Mesendoderm (in vitro differentiated cells): ENCODE data around the gene HMGCS2.
"Not testable (repeated sequence)": the region's sequence is repeated elsewhere in the genome, so short reads cannot be mapped to it uniquely, and the experiment has no call there.

Source experiments
- DNase-seq: peaks from one replicate; pipeline ENCODE4 v3.0.0; 2013
- H2AK5ac ChIP-seq: 2 replicates; pipeline ENCODE4 v1.6.1; 2013; ENCODE audit warnings: low read length, inconsistent platforms
- H2BK120ac ChIP-seq: 2 replicates; pipeline ENCODE4 v1.6.1; 2013; ENCODE audit warnings: low read depth, mild to moderate bottlenecking, low read length, moderate library complexity, mixed read lengths
- H2BK15ac ChIP-seq: replicated peaks from 2 replicates; pipeline ENCODE4 v1.6.1; 2013; ENCODE audit warnings: low read depth, mild to moderate bottlenecking, moderate library complexity
- H2BK5ac ChIP-seq: 2 replicates; pipeline ENCODE4 v1.6.1; 2013; ENCODE audit warnings: low read length, inconsistent platforms
- H3K18ac ChIP-seq: 2 replicates; pipeline ENCODE4 v1.6.1; 2013; ENCODE audit warnings: mild to moderate bottlenecking, low read length, mixed read lengths
- H3K23ac ChIP-seq: one replicate; pipeline ENCODE4 v1.6.1; 2013; ENCODE audit warnings: low read length
- H3K27ac ChIP-seq: 2 replicates; pipeline ENCODE4 v1.5.1; 2013; ENCODE audit warnings: low read depth, mild to moderate bottlenecking, inconsistent platforms, low read length, moderate library complexity
- H3K27me3 ChIP-seq: 2 replicates; pipeline ENCODE4 v1.6.1; 2013; ENCODE audit warnings: low read length, control low read depth, mild to moderate bottlenecking, inconsistent platforms; ENCODE audit not compliant: insufficient read depth, poor library complexity
- H3K36me3 ChIP-seq: 2 replicates; pipeline ENCODE4 v1.6.1; 2013; ENCODE audit warnings: low read length, inconsistent platforms; ENCODE audit not compliant: control insufficient read depth, insufficient read depth
- H3K4ac ChIP-seq: one replicate; pipeline ENCODE4 v1.6.1; 2013; ENCODE audit warnings: low read depth, mild to moderate bottlenecking, low read length, moderate library complexity
- H3K4me1 ChIP-seq: 2 replicates; pipeline ENCODE4 v1.6.1; 2013; ENCODE audit warnings: low read depth, low read length, inconsistent platforms; ENCODE audit not compliant: control insufficient read depth
- H3K4me2 ChIP-seq: 2 replicates; pipeline ENCODE4 v1.6.1; 2013; ENCODE audit warnings: low read length
- H3K4me3 ChIP-seq: 2 replicates; pipeline ENCODE4 v1.5.1; 2013; ENCODE audit warnings: mild to moderate bottlenecking, low read length
- H3K56ac ChIP-seq: one replicate; pipeline ENCODE4 v1.6.1; 2013; ENCODE audit warnings: low read length
- H3K79me1 ChIP-seq: 2 replicates; pipeline ENCODE4 v1.6.1; 2013; ENCODE audit warnings: low read length, inconsistent platforms
- H3K79me2 ChIP-seq: 2 replicates; pipeline ENCODE4 v1.6.1; 2013; ENCODE audit warnings: mild to moderate bottlenecking, low read length; ENCODE audit not compliant: control insufficient read depth, insufficient read depth
- H3K9ac ChIP-seq: 2 replicates; pipeline ENCODE4 v1.6.1; 2013; ENCODE audit warnings: low read length, inconsistent platforms
- H4K5ac ChIP-seq: one replicate; pipeline ENCODE4 v1.6.1; 2013; ENCODE audit warnings: low read length
- H4K8ac ChIP-seq: one replicate; pipeline ENCODE4 v1.6.1; 2013; ENCODE audit warnings: low read depth, mild to moderate bottlenecking, control low read depth, low read length, moderate library complexity
- WGBS: extraction: QIAGEN DNeasy Blood & Tissue Kit; methylation state at CpG from one replicate; pipeline ENCODE4 v1.1.7; 2013; ENCODE audit warnings: low lambda C conversion rate, missing lambda C conversion rate; ENCODE audit not compliant: insufficient coverage; ENCODE audit errors: extremely low coverage; 5-methylcytosine and 5-hydroxymethylcytosine counted together

Gene HMGCS2

DNA sequence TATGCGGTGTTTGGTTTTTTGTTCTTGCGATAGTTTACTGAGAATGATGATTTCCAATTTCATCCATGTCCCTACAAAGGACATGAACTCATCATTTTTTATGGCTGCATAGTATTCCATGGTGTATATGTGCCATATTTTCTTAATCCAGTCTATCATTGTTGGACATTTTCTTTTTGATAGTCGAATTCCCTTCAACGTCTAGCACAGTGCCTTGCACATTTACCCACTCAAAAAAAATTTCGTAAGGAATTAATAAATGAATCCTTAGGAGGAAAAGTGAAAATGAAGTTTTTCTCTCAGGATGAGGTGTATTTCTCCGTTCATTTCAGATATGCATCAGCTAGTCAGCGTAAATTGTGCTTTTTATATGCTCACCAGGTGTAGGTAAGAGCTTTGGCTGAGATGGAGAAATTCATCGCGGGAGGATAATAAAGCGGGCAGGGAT, 57.3 kb downstream of the HMGCS2 start:
- H4K8ac ChIP-seq, DNase-seq, H2BK120ac ChIP-seq, H3K56ac ChIP-seq, H3K4ac ChIP-seq, H3K4me2 ChIP-seq, H3K23ac ChIP-seq, H3K9ac ChIP-seq, H4K5ac ChIP-seq, H3K18ac ChIP-seq, H2BK15ac ChIP-seq, H3K27me3 ChIP-seq, H3K4me3 ChIP-seq, H3K36me3 ChIP-seq, H2BK5ac ChIP-seq, H2AK5ac ChIP-seq, H3K27ac ChIP-seq: not testable (repeated sequence)
- peaks cover 19% of the 10 kb centered on the region for H3K4me1 ChIP-seq
- WGBS, result no CpG with 5 or more reads among the region's 10 CpGs
- peaks cover 41% of the 10 kb centered on the region for H3K79me2 ChIP-seq
- peaks cover 10% of the 10 kb centered on the region for H3K79me1 ChIP-seq

DNA sequence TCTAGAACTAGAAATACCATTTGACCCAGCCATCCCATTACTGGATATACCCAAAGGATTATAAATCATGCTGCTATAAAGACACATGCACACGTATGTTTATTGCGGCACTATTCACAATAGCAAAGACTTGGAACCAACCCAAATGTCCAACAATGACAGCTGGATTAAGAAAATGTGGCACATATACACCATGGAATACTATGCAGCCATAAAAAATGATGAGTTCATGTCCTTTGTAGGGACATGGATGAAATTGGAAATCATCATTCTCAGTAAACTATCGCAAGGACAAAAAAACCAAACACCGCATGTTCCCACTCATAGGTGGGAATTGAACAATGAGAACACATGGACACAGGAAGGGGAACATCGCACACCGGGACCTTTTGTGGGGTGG, 62.1 kb downstream of the HMGCS2 start:
- not testable (repeated sequence) for H3K79me1 ChIP-seq, H2AK5ac ChIP-seq, H4K8ac ChIP-seq, H3K27ac ChIP-seq, H3K27me3 ChIP-seq, DNase-seq, H3K9ac ChIP-seq, H3K79me2 ChIP-seq, H3K4me2 ChIP-seq, H2BK15ac ChIP-seq, H3K23ac ChIP-seq, H3K4me3 ChIP-seq, H2BK120ac ChIP-seq, H3K56ac ChIP-seq, H3K18ac ChIP-seq, H2BK5ac ChIP-seq, H4K5ac ChIP-seq, H3K36me3 ChIP-seq, H3K4ac ChIP-seq, H3K4me1 ChIP-seq
- no CpG with 5 or more reads among the region's 6 CpGs for WGBS

DNA sequence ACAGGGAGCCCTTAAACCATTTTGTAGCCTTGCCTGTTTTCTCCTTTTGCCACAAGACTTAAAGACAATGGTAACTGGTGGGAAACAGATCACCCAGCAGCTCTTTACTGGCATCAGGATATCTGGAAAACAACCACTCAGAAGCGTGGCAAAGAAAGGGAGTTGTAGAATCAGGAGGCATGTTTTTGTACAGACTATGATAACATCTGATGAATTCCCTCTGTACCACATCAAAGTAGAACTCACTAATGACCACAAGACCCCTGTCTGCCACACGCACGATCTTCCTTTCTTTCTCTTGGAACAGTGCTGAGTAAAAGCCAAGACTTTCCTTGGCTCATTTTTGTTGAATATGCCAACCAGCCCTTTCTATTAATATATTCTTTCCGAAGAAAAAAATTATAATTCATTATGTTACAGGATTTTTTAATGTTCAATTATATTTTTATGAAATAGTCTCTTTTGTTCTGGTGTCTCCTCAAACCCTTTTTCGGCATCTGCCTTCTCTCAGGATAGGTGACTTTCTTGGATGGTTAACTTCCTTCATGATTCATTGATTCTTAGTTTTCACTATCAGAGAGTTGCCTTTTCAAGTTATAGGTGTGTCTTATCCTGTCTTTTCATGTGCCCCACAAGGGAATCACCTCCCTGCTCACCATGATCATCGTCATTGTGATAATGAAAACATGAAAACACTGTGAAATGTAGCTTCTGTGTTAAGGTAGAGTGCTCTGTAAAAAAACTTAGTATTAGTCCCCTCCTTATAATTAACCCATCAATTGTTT, 64.8 kb downstream of the HMGCS2 start:
- Histone ChIP-seq H3K79me1 (no peaks in the 10 kb centered on the region), H3K79me2 (no peaks in the 10 kb centered on the region), H3K56ac (no peak overlapping the region), H2BK15ac (no peak overlapping the region), H4K8ac (no peak overlapping the region), H2BK5ac (no peak overlapping the region), H4K5ac (no peak overlapping the region), H2BK120ac (no peak overlapping the region), H3K27me3 (no peaks in the 10 kb centered on the region), H3K18ac (no peak overlapping the region), H3K4me3 (no peak overlapping the region), H2AK5ac (no peak overlapping the region), H3K4me1 (no peaks in the 10 kb centered on the region), H3K27ac (no peak overlapping the region), H3K4ac (no peak overlapping the region), H3K9ac (no peak overlapping the region), H3K23ac (no peak overlapping the region), H3K4me2 (no peak overlapping the region), H3K36me3 (no peaks in the 10 kb centered on the region)
- no CpG with 5 or more reads among the region's 6 CpGs for WGBS
- no peak for DNase-seq

DNA sequence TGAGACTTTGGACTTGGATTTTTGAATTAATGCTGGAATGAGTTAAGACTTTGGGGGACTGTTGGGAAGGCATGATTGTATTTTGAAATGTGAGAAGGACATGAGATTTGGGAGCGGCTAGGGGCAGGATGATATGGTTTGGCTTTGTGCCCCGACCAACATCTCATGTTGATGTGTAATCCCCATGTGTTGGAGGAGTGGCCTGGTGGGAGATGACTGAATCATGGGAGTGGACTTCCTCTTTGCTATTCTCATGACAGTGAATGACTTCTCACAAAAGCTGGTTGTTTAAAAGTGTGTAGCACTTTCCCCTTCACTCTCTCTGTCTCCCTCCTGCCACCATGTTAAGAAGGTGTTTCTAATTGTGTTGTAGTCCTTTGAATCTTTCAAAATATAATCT, 66.3 kb downstream of the HMGCS2 start:
- no peak overlapping the region for H3K23ac ChIP-seq
- H3K79me2 ChIP-seq, result no peaks in the 10 kb centered on the region
- H3K27ac ChIP-seq, result no peak overlapping the region
- no peaks in the 10 kb centered on the region for H3K79me1 ChIP-seq
- WGBS, result no CpG with 5 or more reads among the region's 2 CpGs
- no peaks in the 10 kb centered on the region for H3K27me3 ChIP-seq
- H3K4ac ChIP-seq, result no peak overlapping the region
- H4K8ac ChIP-seq, result no peak overlapping the region
- no peak overlapping the region for H3K4me3 ChIP-seq
- H3K9ac ChIP-seq, result no peak overlapping the region
- H2BK120ac ChIP-seq, result no peak overlapping the region
- H2BK15ac ChIP-seq, result no peak overlapping the region
- H2BK5ac ChIP-seq, result no peak overlapping the region
- H3K4me2 ChIP-seq, result no peak overlapping the region
- H3K36me3 ChIP-seq, result no peaks in the 10 kb centered on the region
- no peak for DNase-seq
- no peak overlapping the region for H2AK5ac ChIP-seq
- no peak overlapping the region for H3K56ac ChIP-seq
- H3K18ac ChIP-seq, result no peak overlapping the region
- H3K4me1 ChIP-seq, result no peaks in the 10 kb centered on the region
- H4K5ac ChIP-seq, result no peak overlapping the region

DNA sequence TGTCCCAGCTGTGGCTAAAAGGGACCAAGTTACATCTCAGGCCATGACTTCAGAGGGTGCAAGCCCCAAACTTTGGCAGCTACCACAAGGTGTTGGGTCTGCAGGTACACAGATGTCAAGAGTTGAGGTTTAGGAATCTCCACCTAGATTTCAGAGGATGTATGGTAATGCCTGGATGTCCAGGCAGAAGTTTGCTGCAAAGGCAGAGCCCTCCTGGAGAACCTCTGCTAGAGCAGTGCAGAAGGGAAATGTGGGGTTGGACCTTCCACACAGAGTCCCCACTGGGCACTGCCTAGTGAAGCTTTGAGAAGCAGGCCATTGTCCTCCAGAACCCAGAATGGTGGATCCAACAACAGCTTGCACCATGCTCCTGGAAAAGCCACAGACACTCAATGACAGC, 67.0 kb downstream of the HMGCS2 start:
- no peak overlapping the region for H3K4me3 ChIP-seq
- no peaks in the 10 kb centered on the region for H3K79me1 ChIP-seq

GRCh38 chr1:119700326-119700725, 68.4 kb downstream of the HMGCS2 start:
- WGBS, result no CpG with 5 or more reads among the region's 2 CpGs
- H3K27ac ChIP-seq, result no peak overlapping the region

More for the DNA sequence above, 67.0 kb downstream of the HMGCS2 start:
- no peak overlapping the region for H2BK120ac ChIP-seq
- DNase-seq, result no peak
- no peak overlapping the region for H4K8ac ChIP-seq
- no peak overlapping the region for H2BK5ac ChIP-seq
- H3K27me3 ChIP-seq, result no peaks in the 10 kb centered on the region
- H3K79me2 ChIP-seq, result no peaks in the 10 kb centered on the region
- no peak overlapping the region for H3K56ac ChIP-seq
- H4K5ac ChIP-seq, result no peak overlapping the region
- H3K4me1 ChIP-seq, result no peaks in the 10 kb centered on the region
- no peak overlapping the region for H3K4me2 ChIP-seq
- H3K9ac ChIP-seq, result no peak overlapping the region
- H3K36me3 ChIP-seq, result no peaks in the 10 kb centered on the region
- no peak overlapping the region for H2BK15ac ChIP-seq
- no peak overlapping the region for H3K27ac ChIP-seq
- no peak overlapping the region for H3K23ac ChIP-seq
- H2AK5ac ChIP-seq, result no peak overlapping the region
- H3K18ac ChIP-seq, result no peak overlapping the region
- H3K4ac ChIP-seq, result no peak overlapping the region

More at GRCh38 chr1:119700326-119700725, 68.4 kb downstream of the HMGCS2 start:
- H4K5ac ChIP-seq, result no peak overlapping the region
- H3K79me1 ChIP-seq, result no peaks in the 10 kb centered on the region
- DNase-seq, result no peak
- no peak overlapping the region for H2BK5ac ChIP-seq
- no peaks in the 10 kb centered on the region for H3K4me1 ChIP-seq
- H3K18ac ChIP-seq, result no peak overlapping the region
- no peak overlapping the region for H3K23ac ChIP-seq
- H3K4me2 ChIP-seq, result no peak overlapping the region
- H3K36me3 ChIP-seq, result no peaks in the 10 kb centered on the region
- no peak overlapping the region for H2BK15ac ChIP-seq
- no peak overlapping the region for H4K8ac ChIP-seq
- H3K56ac ChIP-seq, result no peak overlapping the region
- H3K4ac ChIP-seq, result no peak overlapping the region
- H3K4me3 ChIP-seq, result no peak overlapping the region
- no peak overlapping the region for H2AK5ac ChIP-seq
- no peak overlapping the region for H2BK120ac ChIP-seq
- H3K9ac ChIP-seq, result no peak overlapping the region
- H3K27me3 ChIP-seq, result no peaks in the 10 kb centered on the region
- H3K79me2 ChIP-seq, result no peaks in the 10 kb centered on the region
